B cell (primary cell): Measurements from ENCODE around the gene AMDHD2.

Source experiments
- CTCF ChIP-seq: fragments of 200-600 bp; IDR thresholded peaks from one replicate; pipeline ENCODE4 v1.8.0; 2022; ENCODE audit warnings: antibody characterized with exemption, mild to moderate bottlenecking
- EZH2 ChIP-seq: IDR thresholded peaks from 2 replicates; pipeline ENCODE4 v1.6.1; 2012; ENCODE audit warnings: borderline replicate concordance, low read depth, mild to moderate bottlenecking, moderate library complexity, low read length; ENCODE audit not compliant: insufficient read depth, poor library complexity, severe bottlenecking

DNA sequence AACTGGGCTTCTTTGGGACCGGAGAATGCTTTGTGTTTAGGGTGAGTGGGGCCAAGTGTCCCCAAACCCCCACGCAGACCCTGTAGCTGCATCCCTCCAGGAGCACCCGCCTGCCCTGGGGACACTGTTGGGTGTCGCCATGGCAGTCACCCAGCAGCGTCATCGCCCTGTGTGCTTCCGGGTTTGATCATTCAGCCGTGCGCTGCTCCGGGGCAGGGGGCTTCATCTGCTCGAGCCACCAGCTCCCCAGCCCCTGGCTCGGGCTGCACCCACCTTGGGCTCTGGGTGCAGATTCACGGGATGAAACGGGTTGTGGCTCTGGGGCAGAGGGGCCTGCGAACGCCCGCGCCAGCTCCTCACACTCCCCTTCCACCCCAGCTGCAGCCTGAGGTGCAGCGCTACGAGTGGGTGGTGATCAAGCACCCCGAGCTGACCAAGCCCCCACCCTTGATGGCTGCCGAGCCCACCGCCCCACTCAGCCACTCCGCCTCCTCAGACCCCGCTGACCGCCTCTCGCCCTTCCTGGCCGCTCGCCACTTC lies 20.2 kb upstream of the AMDHD2 start:
- TF ChIP-seq CTCF (no peak), EZH2 (no peak)
